B cell (primary cell): Measurements from ENCODE around the gene CD74. TPM values are rescaled to one million over a fixed set of nuclear protein-coding genes. Genes with fewer than 3 reads are reported as not detected.
A peak's percentile ranks its signal among the peaks of the same experiment; 100 is the strongest.

Experiments used
- ATAC-seq: fragments of 200-7000 bp; cut with Tn5 transposase; one replicate; pipeline ENCODE4 v1.10.0; 2021; ENCODE audit warnings: low read depth, mild to moderate bottlenecking, moderate number of reproducible peaks, moderate library complexity
- CTCF ChIA-PET: fragments of 350-600 bp; sonication (Branson Sonifier 250); formaldehyde crosslinking; loops from one replicate; lab custom pipeline; 2021; ENCODE audit warnings: antibody characterized with exemption, inconsistent platforms; lab: Charles Lee
- POLR2A ChIA-PET: fragments of 350-600 bp; sonication (Branson Sonifier 250); formaldehyde crosslinking; loops from one replicate; lab custom pipeline; 2021; ENCODE audit warnings: antibody characterized with exemption; lab: Charles Lee
- DNase-seq: peaks from one replicate; pipeline ENCODE4 v3.0.0; 2013
- H2AFZ ChIP-seq: 2 replicates; pipeline ENCODE4 v1.6.1; 2012; ENCODE audit warnings: mild to moderate bottlenecking, low read depth, low read length; ENCODE audit not compliant: insufficient read depth, poor library complexity, severe bottlenecking
- H3K27ac ChIP-seq, 2 donors: 1 replicate in 1 of 2; 2 replicates in 1 of 2; pipeline ENCODE4 v1.5.1; 2012 to 2013; ENCODE audit warnings: low read length in 2 of 2, mild to moderate bottlenecking in 2 of 2, moderate library complexity in 1 of 2
- H3K27me3 ChIP-seq, 4 experiments: fragments of 200-600 bp in 1 of 4; sonication (generic) in 1 of 4; replicated peaks in 1 of 4; 1 replicate in 2 of 4; 2 replicates in 2 of 4; pipeline versions ENCODE4 v1.6.1 to v1.7.0; 2013 to 2016; ENCODE audit warnings: low read length in 3 of 4, mild to moderate bottlenecking in 2 of 4, mixed read lengths in 1 of 4, moderate library complexity in 1 of 4; ENCODE audit not compliant: insufficient read depth in 4 of 4, control insufficient read depth in 3 of 4; ENCODE audit errors: control extremely low read depth in 1 of 4
- H3K36me3 ChIP-seq, 2 experiments: replicated peaks in 1 of 2; 1 replicate in 1 of 2; 2 replicates in 1 of 2; pipeline versions ENCODE4 v1.6.1 to v1.7.1; 2013; ENCODE audit warnings: low read length in 1 of 2; ENCODE audit not compliant: insufficient read depth in 2 of 2, control insufficient read depth in 1 of 2; ENCODE audit errors: control extremely low read depth in 1 of 2, extremely low read depth in 1 of 2
- H3K4me1 ChIP-seq, 2 donors: fragments of 200-600 bp in 1 of 2; sonication (generic) in 1 of 2; 1 replicate in 1 of 2; 2 replicates in 1 of 2; pipeline versions ENCODE4 v1.5.1 to v1.6.1; 2013 to 2017; ENCODE audit warnings: low read length in 2 of 2; ENCODE audit not compliant: control insufficient read depth in 2 of 2, insufficient read depth in 2 of 2
- H3K4me2 ChIP-seq: replicated peaks from 2 replicates; pipeline ENCODE3; 2012; ENCODE audit warnings: mild to moderate bottlenecking, low read depth, low read length; ENCODE audit not compliant: poor library complexity, severe bottlenecking
- H3K4me3 ChIP-seq, 5 experiments: fragments of 200-600 bp in 1 of 5; sonication (generic) in 1 of 5; 1 replicate in 3 of 5; 2 replicates in 2 of 5; pipeline versions ENCODE4 v1.5.1 to v1.7.0; 2011 to 2016; ENCODE audit warnings: low read length in 4 of 5, mild to moderate bottlenecking in 4 of 5, low read depth in 2 of 5, control low read depth in 1 of 5, moderate library complexity in 1 of 5; ENCODE audit not compliant: insufficient read depth in 1 of 5; ENCODE audit errors: control extremely low read depth in 1 of 5, extremely low read depth in 1 of 5
- H3K79me2 ChIP-seq: fragments of 200-600 bp; sonication (generic); one replicate; pipeline ENCODE4 v1.6.0; 2016; ENCODE audit warnings: low read length; ENCODE audit not compliant: control insufficient read depth, insufficient read depth
- H3K9ac ChIP-seq: fragments of 200-600 bp; sonication (generic); 2 replicates; pipeline ENCODE4 v1.6.1; 2017; ENCODE audit warnings: mild to moderate bottlenecking, low read length, moderate library complexity
- H3K9me3 ChIP-seq, 3 donors: one replicate each; pipeline versions ENCODE4 v1.6.1 to v1.7.1; 2013; ENCODE audit warnings: low read length in 2 of 3; ENCODE audit not compliant: control insufficient read depth in 2 of 3, insufficient read depth in 1 of 3; ENCODE audit errors: control extremely low read depth in 1 of 3
- H4K20me1 ChIP-seq: 2 replicates; pipeline ENCODE4 v1.6.0; 2012; ENCODE audit warnings: mild to moderate bottlenecking, low read length; ENCODE audit not compliant: insufficient read depth, control insufficient read depth, poor library complexity, severe bottlenecking
- H3K27ac Mint-ChIP-seq: one replicate; pipeline ENCODE4 v1.8.0; 2021; ENCODE audit warnings: mixed read lengths
- H3K27me3 Mint-ChIP-seq: one replicate; pipeline ENCODE4 v1.8.0; 2021; ENCODE audit warnings: mixed read lengths
- H3K4me1 Mint-ChIP-seq: one replicate; pipeline ENCODE4 v1.8.0; 2021; ENCODE audit warnings: mixed read lengths
- H3K4me3 Mint-ChIP-seq: one replicate; pipeline ENCODE4 v1.8.0; 2021; ENCODE audit warnings: mixed read lengths
- H3K9me3 Mint-ChIP-seq: one replicate; pipeline ENCODE4 v1.8.0; 2022; ENCODE audit warnings: mixed read lengths; ENCODE audit not compliant: insufficient read depth
- EZH2 ChIP-seq: IDR thresholded peaks from 2 replicates; pipeline ENCODE4 v1.6.1; 2012; ENCODE audit warnings: borderline replicate concordance, low read depth, mild to moderate bottlenecking, moderate library complexity, low read length; ENCODE audit not compliant: insufficient read depth, poor library complexity, severe bottlenecking
- WGBS: methylation state at CpG from one replicate; pipeline ENCODE4 v1.1.5; 2013; ENCODE audit warnings: missing lambda C conversion rate; ENCODE audit not compliant: insufficient coverage; 5-methylcytosine and 5-hydroxymethylcytosine counted together
- intact Hi-C: fragments of 100-400 bp; cut with micrococcal nuclease; formaldehyde crosslinking; loops from one replicate; pipeline ENCODE4 v1.10.0; 2022
- polyA plus RNA-seq: library from polyadenylated mRNA; depleted of rRNA; stranded (reverse); fragments of >200 nt; gene quantifications from 2 replicates; pipeline ENCODE4 v1.2.3, GENCODE V29; 2012
- total RNA-seq, 2 donors: library from RNA; stranded (reverse); fragments of 120-200 nt in 1 of 2; gene quantifications; 1 replicate in 1 of 2; 2 replicates in 1 of 2; pipeline versions ENCODE4 v1.2.3 to v1.2.4, GENCODE V29; 2013 to 2022
- TF ChIP-seq, protein P1 (sequence below): fragments of 200-600 bp; IDR thresholded peaks from one replicate; pipeline ENCODE4 v1.8.0; 2022; ENCODE audit warnings: antibody characterized with exemption, mild to moderate bottlenecking

CD74 gene
- total and polyA plus RNA-seq, 2 donors (not counting 1 experiment from before 2014, with no cell fraction given) = 5,670 to 14,307 TPM

GRCh38 chr5:150386024-150386855, 26.5 kb downstream of the CD74 start:
- WGBS = 86% methylated on average over 7 of the region's 15 CpGs

More at GRCh38 chr5:150386024-150386855, 26.5 kb downstream of the CD74 start:
- TF ChIP-seq, protein P1, sequence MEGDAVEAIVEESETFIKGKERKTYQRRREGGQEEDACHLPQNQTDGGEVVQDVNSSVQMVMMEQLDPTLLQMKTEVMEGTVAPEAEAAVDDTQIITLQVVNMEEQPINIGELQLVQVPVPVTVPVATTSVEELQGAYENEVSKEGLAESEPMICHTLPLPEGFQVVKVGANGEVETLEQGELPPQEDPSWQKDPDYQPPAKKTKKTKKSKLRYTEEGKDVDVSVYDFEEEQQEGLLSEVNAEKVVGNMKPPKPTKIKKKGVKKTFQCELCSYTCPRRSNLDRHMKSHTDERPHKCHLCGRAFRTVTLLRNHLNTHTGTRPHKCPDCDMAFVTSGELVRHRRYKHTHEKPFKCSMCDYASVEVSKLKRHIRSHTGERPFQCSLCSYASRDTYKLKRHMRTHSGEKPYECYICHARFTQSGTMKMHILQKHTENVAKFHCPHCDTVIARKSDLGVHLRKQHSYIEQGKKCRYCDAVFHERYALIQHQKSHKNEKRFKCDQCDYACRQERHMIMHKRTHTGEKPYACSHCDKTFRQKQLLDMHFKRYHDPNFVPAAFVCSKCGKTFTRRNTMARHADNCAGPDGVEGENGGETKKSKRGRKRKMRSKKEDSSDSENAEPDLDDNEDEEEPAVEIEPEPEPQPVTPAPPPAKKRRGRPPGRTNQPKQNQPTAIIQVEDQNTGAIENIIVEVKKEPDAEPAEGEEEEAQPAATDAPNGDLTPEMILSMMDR = no peak
- no peak for TF ChIP-seq EZH2
- Histone ChIP-seq H3K9me3 (no peaks in the 10 kb centered on the region), H3K27ac (no peak overlapping the region), H3K4me2 (no peak overlapping the region), H2AFZ (no peak overlapping the region), H3K27me3 (no peaks in the 10 kb centered on the region), H3K36me3 (peaks cover 0 to 95% of the 10 kb centered on the region in 2 experiments), H3K4me1 (no peaks in the 10 kb centered on the region), H4K20me1 (peaks cover 7% of the 10 kb centered on the region), H3K9ac (no peak overlapping the region), H3K4me3 (no peak overlapping the region), H3K79me2 (peaks cover 7% of the 10 kb centered on the region)
- no peak for ATAC-seq
- no peaks in the 10 kb centered on the region for H3K9me3 Mint-ChIP-seq
- ChIA-PET POLR2A (interaction anchor here (1.2 kb wide), 1 partner anchor 9 kb away, joined by 13 read pairs; no protein-coding TSS in a partner anchor), CTCF (interaction anchor here (1.0 to 2.3 kb wide), 4 partner anchors 9 to 50 kb away, joined by 3 to 9 read pairs (median 4); no protein-coding TSS in a partner anchor)
- intact Hi-C loops = no loop called here
- no peaks in the 10 kb centered on the region for H3K27me3 Mint-ChIP-seq
- DNase-seq = peak; percentile 49
- H3K4me1 Mint-ChIP-seq = no peaks in the 10 kb centered on the region
- no peak overlapping the region for H3K27ac Mint-ChIP-seq
- H3K4me3 Mint-ChIP-seq = no peak overlapping the region
